HUDEP-2 (cell line): Measurements from ENCODE around the gene IPO9.
"Not testable (repeated sequence)": the region's sequence is repeated elsewhere in the genome, so short reads cannot be mapped to it uniquely, and the experiment has no call there.

Experiments used
- DNase-seq, 76 experiments: peaks; one replicate each; lab custom pipeline; 2025; ENCODE audit not compliant: unreplicated experiment in 76 of 76; lab: John Stamatoyannopoulos, UW

Gene IPO9

DNA sequence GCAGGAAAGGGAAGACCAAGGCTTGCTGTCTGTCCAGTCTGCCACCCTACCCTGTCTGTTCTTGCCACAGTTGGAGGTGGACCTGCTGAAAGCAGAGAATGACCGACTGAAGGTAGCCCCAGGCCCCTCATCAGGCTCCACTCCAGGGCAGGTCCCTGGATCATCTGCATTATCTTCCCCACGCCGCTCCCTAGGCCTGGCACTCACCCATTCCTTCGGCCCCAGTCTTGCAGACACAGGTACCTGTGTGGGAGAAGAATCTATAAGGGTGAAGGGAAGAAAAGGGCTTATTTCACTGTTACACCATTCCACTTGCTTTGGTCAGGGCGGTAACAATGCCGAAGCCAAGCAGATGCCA is 20.3 kb upstream of the IPO9 start:
- no peak for DNase-seq

DNA sequence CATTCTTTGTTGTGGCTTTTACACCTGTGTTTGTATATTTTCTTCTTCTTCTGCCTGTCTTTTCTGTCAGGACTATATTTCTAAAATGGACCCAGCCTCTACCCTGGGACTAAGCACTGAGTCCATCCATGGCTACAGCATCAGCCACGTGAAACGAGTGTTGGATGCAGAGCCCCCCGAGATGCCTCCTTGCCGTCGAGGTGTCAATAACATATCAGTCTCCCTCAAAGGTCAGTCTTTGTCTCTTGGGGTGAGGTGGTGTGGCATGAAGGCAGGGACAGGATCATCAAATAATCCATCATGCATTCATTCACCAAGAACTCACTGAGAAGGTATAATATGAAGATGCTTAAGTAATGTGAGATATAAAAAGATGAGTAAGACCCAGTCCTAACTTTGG is 19.1 kb upstream of the IPO9 start:
- DNase-seq = no peak

DNA sequence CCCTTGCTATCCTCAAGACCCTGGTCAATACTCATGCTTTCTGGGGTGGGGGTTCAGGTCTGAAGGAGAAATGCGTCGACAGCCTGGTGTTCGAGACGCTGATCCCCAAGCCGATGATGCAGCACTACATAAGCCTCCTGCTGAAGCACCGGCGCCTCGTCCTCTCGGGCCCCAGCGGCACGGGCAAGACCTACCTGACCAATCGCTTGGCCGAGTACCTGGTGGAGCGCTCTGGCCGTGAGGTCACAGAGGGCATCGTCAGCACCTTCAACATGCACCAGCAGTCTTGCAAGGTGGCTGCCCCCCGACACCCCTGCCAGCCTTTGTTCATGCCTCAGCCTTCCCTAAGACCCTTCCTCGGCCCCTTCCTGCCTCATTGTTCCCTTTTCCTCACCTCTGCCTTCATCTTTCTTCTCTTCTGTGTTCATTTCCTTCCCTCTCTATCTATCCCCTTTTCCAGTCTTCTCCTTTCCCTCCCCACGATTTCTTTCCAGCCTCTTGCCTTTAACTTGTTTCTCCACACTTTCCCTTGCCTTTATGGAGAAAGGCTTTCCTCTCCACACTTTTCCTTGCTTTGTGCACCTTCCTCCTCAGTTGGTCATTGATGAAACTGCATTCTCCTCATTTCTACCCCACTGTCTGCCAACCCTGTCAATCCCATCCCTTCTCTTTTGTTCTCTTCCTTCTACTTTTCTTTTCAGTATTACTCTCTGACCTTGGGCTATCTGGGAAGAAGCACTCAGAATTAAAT is 18.3 kb upstream of the IPO9 start:
- DNase-seq = no peak

DNA sequence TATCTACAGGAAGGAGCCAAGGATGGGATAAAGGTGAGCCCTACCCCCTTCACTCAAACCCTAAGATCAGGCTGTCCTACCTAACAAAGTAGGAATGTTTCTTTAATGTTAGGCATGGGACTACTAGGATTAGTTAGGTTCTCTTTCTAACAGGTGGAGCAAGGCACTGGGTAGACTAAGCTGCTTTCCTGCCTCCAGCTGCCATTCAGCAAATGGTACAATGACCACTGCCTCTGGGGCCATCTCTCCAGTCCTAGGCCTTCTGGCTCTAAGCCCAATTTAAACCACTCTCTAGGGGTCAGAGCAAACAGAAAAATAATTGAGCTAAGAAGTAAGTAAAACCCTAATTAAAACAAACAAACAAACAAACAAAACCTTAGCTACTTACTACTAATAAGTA is 15.7 kb upstream of the IPO9 start:
- DNase-seq = no peak

DNA sequence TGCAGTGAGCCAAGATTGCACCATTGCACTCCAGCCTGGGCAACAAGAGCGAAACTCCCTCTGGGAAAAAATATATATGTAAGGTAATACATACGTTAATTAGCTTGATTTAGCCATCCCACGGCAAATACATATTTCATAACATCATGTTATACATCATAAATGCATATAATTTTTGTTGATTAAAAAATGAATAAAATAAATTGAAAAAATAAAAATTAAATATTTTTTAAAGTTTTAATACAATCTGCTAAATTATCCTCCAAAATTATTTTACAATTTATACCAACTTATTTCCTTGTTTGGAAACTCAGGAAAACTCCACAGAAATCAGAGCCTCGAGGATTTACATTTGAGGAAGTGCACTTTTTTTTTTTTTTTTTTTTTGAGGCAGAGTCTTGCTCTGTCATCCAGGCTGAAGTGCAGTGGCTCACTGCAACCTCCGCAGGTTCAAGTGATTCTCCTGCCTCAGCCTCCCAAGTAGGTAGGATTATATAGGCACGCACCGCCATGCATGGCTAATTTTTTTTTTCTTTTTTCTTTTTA is 12.6 kb upstream of the IPO9 start:
- DNase-seq = no peak

DNA sequence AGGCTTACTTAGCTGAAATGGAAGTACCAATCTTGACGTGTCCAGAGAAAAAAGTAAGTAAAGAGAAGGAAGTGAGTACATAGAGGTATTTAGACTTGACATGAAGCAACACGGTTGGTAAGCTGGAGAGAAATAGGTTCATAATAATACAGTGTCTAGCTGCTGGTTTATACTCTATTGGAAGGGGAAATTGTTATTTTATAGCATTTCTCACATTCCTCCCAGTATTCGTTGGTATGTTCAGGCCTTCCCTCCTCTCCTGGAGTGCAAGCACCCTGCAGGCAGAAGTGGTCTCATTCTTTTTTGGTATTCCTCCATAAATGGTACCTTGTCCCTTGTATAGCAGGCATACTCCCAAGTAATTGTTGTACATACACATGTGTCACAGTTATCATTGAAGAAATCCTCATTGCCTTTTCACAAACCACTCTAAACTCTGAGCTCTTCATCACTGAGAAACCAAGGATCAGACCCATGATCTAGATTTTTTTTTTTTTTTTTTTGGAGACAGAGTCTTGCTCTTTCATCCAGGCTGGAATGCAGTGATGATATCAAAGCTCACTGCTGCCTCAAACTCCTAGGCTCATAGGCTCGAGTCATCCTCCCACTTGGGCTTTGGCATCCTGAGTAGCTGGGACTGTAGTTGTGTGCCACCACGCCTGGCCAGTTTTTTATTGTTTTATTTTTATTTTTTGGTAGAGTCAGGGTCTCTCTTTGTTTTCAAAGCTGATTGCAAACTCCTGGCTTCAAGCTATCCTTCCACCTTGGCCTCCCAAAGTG is 9.8 kb upstream of the IPO9 start:
- no peak for DNase-seq

DNA sequence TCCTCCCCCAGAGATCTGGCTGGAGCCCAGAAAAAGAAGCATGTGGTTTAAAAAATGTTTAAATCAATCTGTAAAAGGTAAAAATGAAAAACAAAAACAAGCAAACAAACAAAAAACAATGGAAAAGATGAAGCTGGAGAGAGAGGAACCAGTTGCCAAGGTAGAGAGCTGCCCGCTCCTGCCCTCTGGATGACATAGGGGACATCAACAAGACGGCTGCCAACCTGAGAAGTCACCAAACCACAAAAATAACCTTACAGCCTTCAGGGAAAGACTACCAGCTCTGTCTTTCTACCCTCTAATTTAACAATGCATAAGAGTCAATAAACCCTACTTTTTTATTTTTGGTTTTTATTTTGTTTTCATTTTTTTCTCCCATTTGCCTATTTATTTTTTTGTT is 8.5 kb upstream of the IPO9 start:
- no peak for DNase-seq

DNA sequence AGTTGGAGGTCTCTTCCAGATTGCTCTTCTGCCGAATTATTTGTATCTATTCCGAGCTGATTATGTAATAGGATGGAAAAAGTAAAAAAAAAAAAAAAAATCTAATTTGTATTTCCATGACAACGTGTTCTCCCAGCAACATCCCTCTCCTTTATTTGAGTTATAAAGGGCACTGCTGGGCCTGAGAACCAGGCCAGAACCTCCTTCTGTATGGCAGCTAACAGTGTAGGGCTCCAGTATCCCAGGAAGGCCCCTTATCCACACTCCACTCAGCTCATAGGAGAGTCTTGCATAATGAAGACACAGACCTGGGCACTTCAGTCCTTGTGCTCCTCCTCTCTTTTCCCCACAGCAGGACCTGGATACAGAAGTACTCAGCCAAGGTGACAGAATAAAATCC is 3.7 kb upstream of the IPO9 start:
- no peak for DNase-seq

DNA sequence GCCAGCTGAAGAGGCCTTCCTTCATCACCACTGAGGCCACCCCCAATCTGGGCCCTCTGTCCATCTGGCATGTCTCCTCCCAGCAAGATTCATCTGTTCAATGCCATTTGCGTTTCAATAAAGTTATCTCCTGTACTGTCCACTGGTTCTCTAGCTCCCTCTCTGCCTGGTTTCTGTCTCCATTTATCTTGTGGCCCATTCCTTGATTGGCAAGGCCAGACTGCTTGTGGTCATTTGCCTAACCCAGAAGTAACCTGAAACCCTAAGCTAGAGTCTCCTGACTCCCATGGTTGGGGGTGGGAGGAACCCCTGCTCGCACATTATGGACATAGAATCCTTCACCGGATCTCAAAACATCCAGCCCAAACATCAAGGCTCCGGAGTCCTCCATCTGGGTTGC is 2.1 kb upstream of the IPO9 start:
- no peak for DNase-seq

DNA sequence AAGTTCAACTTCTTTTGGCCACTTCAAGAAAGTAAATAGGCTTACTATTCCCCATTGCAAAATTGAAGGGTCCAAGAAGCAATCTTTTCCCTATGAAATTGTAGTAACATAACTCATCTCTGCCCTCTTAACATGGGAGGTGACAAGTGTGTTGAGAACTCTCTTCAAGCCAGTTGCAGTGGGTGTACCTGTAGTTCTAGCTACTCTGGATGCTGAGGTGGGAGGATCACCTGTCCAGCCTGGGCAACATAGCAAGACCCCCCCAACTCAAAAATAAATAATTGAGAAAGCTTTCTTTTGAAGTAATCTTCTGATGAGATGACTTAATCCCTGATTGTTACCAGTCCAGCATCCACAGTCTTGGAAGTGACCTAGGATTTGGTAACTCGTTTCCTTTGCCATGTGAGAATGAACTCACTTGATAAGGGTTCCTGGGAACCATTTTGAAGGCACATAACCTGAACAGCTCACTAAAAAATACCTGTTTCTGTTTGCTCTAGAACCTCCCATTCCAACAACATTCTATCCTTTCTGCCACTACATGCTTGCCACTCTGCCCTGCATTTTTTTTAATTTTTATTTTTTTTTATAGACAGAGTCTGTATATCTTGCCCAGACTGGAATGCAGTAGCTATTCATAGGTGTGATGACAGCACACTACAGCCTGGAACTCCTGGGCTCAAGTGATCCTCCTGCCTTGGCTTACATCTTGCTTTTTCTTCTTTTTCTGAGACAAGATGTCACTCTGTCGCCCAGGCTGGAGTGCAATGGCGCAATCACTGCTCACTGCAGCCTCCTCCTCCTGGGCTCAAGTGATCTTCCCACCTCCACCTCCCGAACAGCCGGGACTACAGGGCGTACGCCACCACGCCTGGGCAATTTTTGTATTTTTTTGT is 1.4 kb upstream of the IPO9 start:
- no peak for DNase-seq

DNA sequence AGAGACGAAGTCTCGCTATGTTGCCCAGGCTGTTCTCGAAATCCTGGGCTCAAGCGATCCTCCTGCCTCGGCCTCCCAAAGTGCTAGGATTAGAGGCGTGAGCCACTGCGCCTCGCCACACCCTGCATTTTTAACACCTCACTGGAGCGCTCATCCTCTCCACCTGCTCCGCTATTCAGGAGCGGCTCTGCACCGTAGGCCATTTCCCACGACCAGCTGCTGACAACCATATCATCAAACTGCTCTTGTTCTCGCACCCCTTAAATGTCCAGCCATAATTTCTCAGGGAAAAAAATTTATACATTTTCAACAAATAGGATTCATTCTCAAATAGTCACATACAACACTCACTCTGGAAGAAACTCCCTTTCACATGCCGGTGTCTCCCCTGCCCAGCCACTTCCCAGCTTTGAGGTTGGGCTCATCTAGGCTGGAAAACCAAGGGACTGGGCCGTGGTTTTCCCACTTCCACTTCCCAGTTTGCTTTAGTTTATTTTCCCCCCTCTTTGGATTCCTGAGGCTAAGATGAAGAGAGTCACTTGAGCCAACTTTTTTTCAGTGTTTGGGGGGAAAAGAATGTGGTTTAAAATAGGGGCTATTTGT is 639 bp upstream of the IPO9 start:
- no peak for DNase-seq

DNA sequence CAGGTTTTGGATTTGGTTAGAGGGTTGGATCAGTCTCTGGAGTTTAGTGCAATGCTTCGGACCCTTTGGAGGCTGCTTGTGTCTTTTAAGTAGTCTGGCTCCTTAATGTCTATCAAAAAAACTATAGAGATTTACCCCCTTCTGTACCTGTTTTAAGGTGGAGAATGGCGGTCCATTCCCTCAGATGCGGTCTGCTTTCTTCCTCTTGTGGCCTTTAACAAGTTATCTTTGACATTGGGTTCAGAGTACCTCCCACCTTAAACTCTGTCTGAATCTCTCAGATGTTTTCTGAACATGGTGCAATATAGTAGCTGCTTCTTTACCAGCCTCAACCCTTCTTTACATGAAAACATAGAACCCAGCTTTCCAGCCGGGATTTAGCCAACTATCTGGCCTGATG is 2.4 kb downstream of the IPO9 start:
- DNase-seq = no peak

DNA sequence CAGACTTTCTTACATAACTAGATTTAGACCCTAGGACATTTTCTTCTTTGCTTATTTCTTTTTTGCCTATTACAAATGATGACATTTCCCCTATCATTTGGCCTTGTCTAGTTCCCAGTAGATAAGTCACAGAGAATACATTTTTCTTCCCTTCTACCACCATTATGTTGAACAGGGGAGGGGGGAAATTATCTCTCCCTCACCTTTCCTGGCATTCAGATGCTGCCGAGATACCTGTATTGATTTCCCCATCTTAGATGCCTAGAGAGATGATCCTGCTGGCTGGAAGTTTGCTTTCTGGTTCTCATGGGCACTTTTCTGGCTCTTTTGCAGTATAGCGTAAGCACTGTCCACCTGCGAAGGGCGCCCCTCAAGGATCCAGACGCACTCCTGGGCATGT is 5.7 kb downstream of the IPO9 start:
- DNase-seq = no peak

DNA sequence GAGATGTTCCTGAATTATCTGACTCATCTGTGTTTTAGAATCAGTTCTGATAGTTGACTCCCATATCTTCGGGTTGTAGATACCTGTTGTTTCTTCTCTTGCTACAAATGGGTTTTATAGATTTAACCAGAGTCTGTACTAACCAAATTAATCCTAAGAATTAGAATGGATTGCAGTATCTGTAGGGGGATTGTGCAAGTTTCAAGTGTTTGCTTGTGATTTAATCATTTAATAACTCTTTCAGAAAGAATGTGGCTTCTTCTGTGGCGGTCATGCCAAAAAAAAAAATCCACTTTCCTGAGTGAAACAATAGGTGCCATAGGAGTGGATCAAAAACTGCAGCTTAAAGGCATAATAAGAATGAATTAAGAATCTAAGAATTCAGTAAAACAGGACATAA is 9.4 kb downstream of the IPO9 start:
- no peak for DNase-seq

DNA sequence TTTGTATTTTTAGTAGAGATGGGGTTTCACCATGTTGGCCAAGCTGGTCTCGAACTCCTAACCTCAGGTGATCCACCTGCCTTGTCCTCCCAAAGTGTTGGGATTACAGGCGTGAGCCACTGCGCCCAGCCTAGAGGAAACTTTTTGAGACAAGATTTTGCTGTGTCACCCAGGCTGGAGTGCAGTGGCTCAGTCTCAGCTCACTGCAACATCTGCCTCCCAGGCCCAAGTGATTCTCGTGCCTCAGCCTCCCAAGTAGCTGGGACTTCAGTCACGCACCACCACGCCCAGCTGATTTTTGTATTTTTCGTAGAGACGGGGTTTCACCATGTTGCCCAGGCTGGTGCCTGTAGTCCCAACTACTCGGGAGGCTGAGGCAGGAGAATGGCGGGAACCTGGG is 10.1 kb downstream of the IPO9 start:
- not testable (repeated sequence) for DNase-seq

DNA sequence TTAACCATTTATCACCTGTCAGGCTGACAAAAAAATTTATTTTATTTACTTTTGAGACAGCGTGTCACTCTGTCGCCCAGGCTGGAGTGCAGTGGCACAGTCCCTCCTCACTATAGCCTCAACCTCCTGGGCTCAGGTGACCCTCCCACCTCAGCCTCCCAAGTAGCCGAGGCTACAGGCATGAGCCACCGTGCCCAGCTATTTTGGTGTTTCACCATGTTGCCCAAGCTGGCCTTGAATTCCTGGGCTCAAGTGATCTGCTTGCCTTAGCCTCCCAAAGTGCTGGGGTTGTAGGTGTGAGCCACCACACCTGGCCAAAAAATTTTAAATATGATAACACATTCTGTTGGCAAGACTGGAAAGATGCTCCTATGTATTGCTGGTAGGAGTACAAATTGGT is 11.1 kb downstream of the IPO9 start:
- DNase-seq = no peak

DNA sequence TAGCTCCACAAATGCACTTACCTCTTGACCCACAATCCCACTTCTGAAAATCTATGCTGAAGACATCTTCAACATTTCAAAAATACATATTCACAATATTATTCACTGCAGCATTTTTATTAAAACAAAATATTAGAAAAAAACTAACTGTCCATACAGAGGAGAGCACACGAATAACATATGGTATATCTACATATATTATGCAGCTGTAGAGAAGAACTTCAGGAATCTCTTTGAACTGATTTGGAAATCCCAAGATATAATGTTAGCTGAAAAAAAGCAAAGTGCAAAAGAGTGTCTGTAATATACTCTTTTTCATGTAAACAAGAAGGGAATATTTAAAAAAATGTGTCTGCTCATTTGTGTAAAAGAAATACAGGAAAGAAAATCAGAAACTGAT is 11.5 kb downstream of the IPO9 start:
- no peak for DNase-seq

DNA sequence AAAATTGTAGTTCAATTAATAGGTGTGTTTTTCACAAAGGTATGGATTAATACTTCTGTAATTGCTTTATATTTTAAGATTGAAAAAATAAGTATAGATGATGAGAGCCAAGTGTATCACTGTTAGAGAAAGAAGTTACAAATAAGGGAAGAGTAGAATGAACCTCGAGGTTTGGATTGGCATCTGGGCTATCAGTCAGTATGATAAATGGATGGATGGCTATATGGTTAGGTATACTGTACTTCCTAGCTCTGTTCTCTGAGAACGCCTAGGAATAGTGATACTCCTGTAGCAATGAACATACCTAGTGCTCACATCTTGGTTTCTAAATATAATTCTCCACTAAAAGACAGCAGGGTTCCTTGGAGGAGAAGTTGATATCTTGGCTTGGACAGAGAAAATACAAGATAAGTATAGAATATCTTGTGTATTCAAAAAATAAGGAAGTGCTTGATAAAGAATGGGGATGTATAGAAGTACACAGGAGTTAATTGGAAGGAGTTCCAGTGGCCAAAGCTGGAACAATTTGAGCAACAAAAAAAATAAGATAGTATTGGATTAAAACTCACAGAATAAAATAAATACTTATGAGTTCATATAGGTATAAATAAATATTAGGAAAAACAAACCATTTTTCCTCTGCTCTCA is 12.4 kb downstream of the IPO9 start:
- DNase-seq = peak in 1 of 76 experiments; percentile 14

DNA sequence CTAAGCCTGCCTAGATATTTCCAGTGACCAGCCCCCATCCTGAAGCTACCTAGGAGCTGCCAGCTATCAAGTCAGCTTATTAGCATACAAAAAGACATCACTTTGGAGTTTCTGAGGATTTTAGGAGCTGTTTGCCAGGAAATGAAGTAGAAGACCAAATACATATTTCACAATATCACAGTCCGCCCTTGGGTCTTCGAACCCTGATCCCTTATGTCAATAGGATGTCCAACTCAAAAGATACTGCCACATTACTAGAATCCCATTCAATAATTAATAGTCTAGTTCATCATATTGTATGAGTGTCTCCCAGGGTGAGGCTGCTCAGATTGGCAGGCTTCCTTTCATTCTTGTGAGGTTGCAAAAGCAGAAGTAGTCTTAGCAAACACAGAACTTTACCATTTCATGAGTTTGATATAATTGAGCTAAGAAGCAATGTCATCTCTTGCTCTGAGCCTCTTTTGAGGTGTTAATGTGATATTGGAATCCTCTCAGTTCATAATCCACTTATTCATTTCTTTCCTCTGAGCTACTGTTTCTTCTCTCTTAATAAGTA is 13.6 kb downstream of the IPO9 start:
- peak in 1 of 76 experiments; percentile 2 for DNase-seq
